ENCODE results near the gene VIT.

The VIT gene

GRCh38 chr2:36781907-36782720 lies 85.6 kb downstream of the VIT start:
- Mint-ChIP-seq H3K27ac (no peak overlapping the region), H3K4me3 (no peak overlapping the region), H3K4me1 (no peaks in the 10 kb centered on the region), H3K36me3 (no peaks in the 10 kb centered on the region), H3K9me3 (no peaks in the 10 kb centered on the region), H3K27me3 (peaks cover 25% of the 10 kb centered on the region)
- ATAC-seq = no peak

GRCh38 chr2:36783246-36783645 lies 86.7 kb downstream of the VIT start:
- H3K27me3 Mint-ChIP-seq = peaks cover 25% of the 10 kb centered on the region
- H3K4me3 Mint-ChIP-seq = no peak overlapping the region
- no peak overlapping the region for H3K27ac Mint-ChIP-seq
- no peaks in the 10 kb centered on the region for H3K36me3 Mint-ChIP-seq
- no peak for ATAC-seq
- no peaks in the 10 kb centered on the region for H3K9me3 Mint-ChIP-seq
- no peaks in the 10 kb centered on the region for H3K4me1 Mint-ChIP-seq

GRCh38 chr2:36785179-36785795 lies 88.8 kb downstream of the VIT start:
- H3K36me3 Mint-ChIP-seq = no peaks in the 10 kb centered on the region
- H3K27ac Mint-ChIP-seq = no peak overlapping the region
- H3K4me1 Mint-ChIP-seq = peaks cover 14% of the 10 kb centered on the region
- H3K9me3 Mint-ChIP-seq = no peaks in the 10 kb centered on the region
- H3K27me3 Mint-ChIP-seq = peaks cover 25% of the 10 kb centered on the region
- H3K4me3 Mint-ChIP-seq = no peak overlapping the region
- peak; percentile 71 for ATAC-seq

GRCh38 chr2:36789181-36789804 lies 92.8 kb downstream of the VIT start:
- ATAC-seq = no peak
- H3K27ac Mint-ChIP-seq = no peak overlapping the region
- H3K9me3 Mint-ChIP-seq = no peaks in the 10 kb centered on the region
- H3K27me3 Mint-ChIP-seq = peaks cover 8% of the 10 kb centered on the region
- H3K4me3 Mint-ChIP-seq = no peak overlapping the region
- peaks cover 16% of the 10 kb centered on the region for H3K4me1 Mint-ChIP-seq
- H3K36me3 Mint-ChIP-seq = no peaks in the 10 kb centered on the region

GRCh38 chr2:36792951-36793350 lies 96.4 kb downstream of the VIT start:
- H3K36me3 Mint-ChIP-seq = no peaks in the 10 kb centered on the region
- H3K27me3 Mint-ChIP-seq = peaks cover 21% of the 10 kb centered on the region
- no peak overlapping the region for H3K4me3 Mint-ChIP-seq
- H3K4me1 Mint-ChIP-seq = peaks cover 16% of the 10 kb centered on the region
- H3K9me3 Mint-ChIP-seq = no peaks in the 10 kb centered on the region
- no peak overlapping the region for H3K27ac Mint-ChIP-seq
- ATAC-seq = no peak

GRCh38 chr2:36797324-36798070 lies 101.0 kb downstream of the VIT start:
- H3K4me3 Mint-ChIP-seq = no peak overlapping the region
- ATAC-seq = no peak
- H3K27ac Mint-ChIP-seq = no peak overlapping the region
- H3K27me3 Mint-ChIP-seq = peaks cover 43% of the 10 kb centered on the region
- no peaks in the 10 kb centered on the region for H3K4me1 Mint-ChIP-seq
- H3K36me3 Mint-ChIP-seq = no peaks in the 10 kb centered on the region
- H3K9me3 Mint-ChIP-seq = no peaks in the 10 kb centered on the region

- H3K9me3 Mint-ChIP-seq = no peaks in the 10 kb centered on the region
- H3K27ac Mint-ChIP-seq = no peak overlapping the region
- H3K4me3 Mint-ChIP-seq = no peak overlapping the region
- H3K27me3 Mint-ChIP-seq = peaks cover 43% of the 10 kb centered on the region
- no peak for ATAC-seq
- H3K4me1 Mint-ChIP-seq = no peaks in the 10 kb centered on the region
- no peaks in the 10 kb centered on the region for H3K36me3 Mint-ChIP-seq
Observed at GRCh38 chr2:36798724-36799123, 102.2 kb downstream of the VIT start.

GRCh38 chr2:36800381-36800780 lies 103.9 kb downstream of the VIT start:
- no peak for ATAC-seq
- Mint-ChIP-seq H3K27me3 (peaks cover 43% of the 10 kb centered on the region), H3K27ac (no peak overlapping the region), H3K4me3 (no peak overlapping the region), H3K9me3 (no peaks in the 10 kb centered on the region), H3K36me3 (no peaks in the 10 kb centered on the region), H3K4me1 (no peaks in the 10 kb centered on the region)

- no peaks in the 10 kb centered on the region for H3K9me3 Mint-ChIP-seq
- H3K4me1 Mint-ChIP-seq = peaks cover 6% of the 10 kb centered on the region
- H3K4me3 Mint-ChIP-seq = no peak overlapping the region
- no peak overlapping the region for H3K27ac Mint-ChIP-seq
- no peak for ATAC-seq
- no peaks in the 10 kb centered on the region for H3K36me3 Mint-ChIP-seq
- peaks cover 36% of the 10 kb centered on the region for H3K27me3 Mint-ChIP-seq
Observed at GRCh38 chr2:36801088-36801487, 104.6 kb downstream of the VIT start.

GRCh38 chr2:36802952-36803351 lies 106.4 kb downstream of the VIT start:
- no peak for ATAC-seq
- H3K27ac Mint-ChIP-seq = no peak overlapping the region
- no peaks in the 10 kb centered on the region for H3K36me3 Mint-ChIP-seq
- peaks cover 22% of the 10 kb centered on the region for H3K27me3 Mint-ChIP-seq
- H3K4me1 Mint-ChIP-seq = peaks cover 9% of the 10 kb centered on the region
- H3K4me3 Mint-ChIP-seq = no peak overlapping the region
- no peaks in the 10 kb centered on the region for H3K9me3 Mint-ChIP-seq

GRCh38 chr2:36805635-36806224 lies 109.2 kb downstream of the VIT start:
- Mint-ChIP-seq H3K36me3 (no peaks in the 10 kb centered on the region), H3K9me3 (no peaks in the 10 kb centered on the region), H3K27ac (no peak overlapping the region), H3K4me1 (peaks cover 9% of the 10 kb centered on the region), H3K27me3 (peaks cover 7% of the 10 kb centered on the region), H3K4me3 (no peak overlapping the region)
- ATAC-seq = peak; percentile 27

- Mint-ChIP-seq H3K9me3 (no peaks in the 10 kb centered on the region), H3K36me3 (no peaks in the 10 kb centered on the region), H3K27me3 (no peaks in the 10 kb centered on the region), H3K4me3 (no peak overlapping the region), H3K4me1 (peaks cover 9% of the 10 kb centered on the region), H3K27ac (no peak overlapping the region)
- no peak for ATAC-seq
Observed at GRCh38 chr2:36807223-36807886, 110.8 kb downstream of the VIT start.

- no peak for ATAC-seq
- Mint-ChIP-seq H3K9me3 (no peaks in the 10 kb centered on the region), H3K4me1 (peaks cover 9% of the 10 kb centered on the region), H3K27ac (no peak overlapping the region), H3K27me3 (no peaks in the 10 kb centered on the region), H3K4me3 (no peak overlapping the region), H3K36me3 (no peaks in the 10 kb centered on the region)
Observed at GRCh38 chr2:36808386-36809068, 112.0 kb downstream of the VIT start.

- no peaks in the 10 kb centered on the region for H3K36me3 Mint-ChIP-seq
- H3K4me1 Mint-ChIP-seq = peaks cover 9% of the 10 kb centered on the region
- no peaks in the 10 kb centered on the region for H3K9me3 Mint-ChIP-seq
- H3K27ac Mint-ChIP-seq = no peak overlapping the region
- H3K4me3 Mint-ChIP-seq = no peak overlapping the region
- H3K27me3 Mint-ChIP-seq = no peaks in the 10 kb centered on the region
- ATAC-seq = no peak
Observed at GRCh38 chr2:36809069-36809445, 112.5 kb downstream of the VIT start.

Data from stimulated activated memory B cell treated with anti-CD40 and anti-IgM and Interleukin-4, amounts not matched to agents 10 μg/mL and 1 μg/mL and 100 μg/mL, for 72 hours (primary cell).